ENCODE data around the gene DNAH8.
"Not testable (repeated sequence)": the region's sequence is repeated elsewhere in the genome, so short reads cannot be mapped to it uniquely, and the experiment has no call there.

DNAH8 gene

DNA sequence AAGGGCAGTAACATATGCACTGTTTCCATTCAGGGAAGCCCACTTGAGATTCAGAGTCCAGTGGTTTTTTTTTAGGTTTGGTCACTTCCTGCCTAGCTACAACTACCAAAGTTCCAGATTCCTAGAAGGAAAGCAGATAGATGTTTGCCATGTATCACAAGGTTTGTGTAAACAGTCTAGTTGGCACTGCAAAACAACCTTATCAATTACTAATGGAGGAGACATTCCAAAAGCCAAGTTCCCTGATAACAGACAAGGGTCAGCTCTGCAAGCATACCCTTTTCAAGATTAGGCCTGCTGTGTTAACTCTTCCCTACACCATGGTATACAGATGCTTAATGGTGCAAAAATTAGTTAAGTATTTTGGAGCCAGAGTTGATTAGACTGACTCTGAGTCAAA is 192.2 kb downstream of the DNAH8 start:
- ChIA-PET POLR2A (no interaction called here), CTCF (no interaction called here)
- TF ChIP-seq, protein P1, sequence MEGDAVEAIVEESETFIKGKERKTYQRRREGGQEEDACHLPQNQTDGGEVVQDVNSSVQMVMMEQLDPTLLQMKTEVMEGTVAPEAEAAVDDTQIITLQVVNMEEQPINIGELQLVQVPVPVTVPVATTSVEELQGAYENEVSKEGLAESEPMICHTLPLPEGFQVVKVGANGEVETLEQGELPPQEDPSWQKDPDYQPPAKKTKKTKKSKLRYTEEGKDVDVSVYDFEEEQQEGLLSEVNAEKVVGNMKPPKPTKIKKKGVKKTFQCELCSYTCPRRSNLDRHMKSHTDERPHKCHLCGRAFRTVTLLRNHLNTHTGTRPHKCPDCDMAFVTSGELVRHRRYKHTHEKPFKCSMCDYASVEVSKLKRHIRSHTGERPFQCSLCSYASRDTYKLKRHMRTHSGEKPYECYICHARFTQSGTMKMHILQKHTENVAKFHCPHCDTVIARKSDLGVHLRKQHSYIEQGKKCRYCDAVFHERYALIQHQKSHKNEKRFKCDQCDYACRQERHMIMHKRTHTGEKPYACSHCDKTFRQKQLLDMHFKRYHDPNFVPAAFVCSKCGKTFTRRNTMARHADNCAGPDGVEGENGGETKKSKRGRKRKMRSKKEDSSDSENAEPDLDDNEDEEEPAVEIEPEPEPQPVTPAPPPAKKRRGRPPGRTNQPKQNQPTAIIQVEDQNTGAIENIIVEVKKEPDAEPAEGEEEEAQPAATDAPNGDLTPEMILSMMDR (IDR thresholded peaks at IDR 0.05; ENCODE audit: insufficient read depth, low read length, missing control alignments) = no peak
- no peak overlapping the region for H3K4me3 ChIP-seq (ENCODE audit: low read depth, low read length)
- DNase-seq (ENCODE audit: low read depth, low spot score) = no peak

GRCh38 chr6:38909015-38909730 is 194.1 kb downstream of the DNAH8 start:
- ChIA-PET POLR2A (no interaction called here), CTCF (no interaction called here)
- TF ChIP-seq, protein P1 (IDR thresholded peaks at IDR 0.05; ENCODE audit: insufficient read depth, low read length, missing control alignments) = no peak
- DNase-seq (ENCODE audit: low read depth, low spot score) = no peak
- H3K4me3 ChIP-seq (ENCODE audit: low read depth, low read length) = no peak overlapping the region

- POLR2A ChIA-PET = no interaction called here
- TF ChIP-seq, protein P1 (IDR thresholded peaks at IDR 0.05; ENCODE audit: insufficient read depth, low read length, missing control alignments) = no peak
- CTCF ChIA-PET = no interaction called here
Observed at GRCh38 chr6:38910207-38910606, 195.1 kb downstream of the DNAH8 start.

DNA sequence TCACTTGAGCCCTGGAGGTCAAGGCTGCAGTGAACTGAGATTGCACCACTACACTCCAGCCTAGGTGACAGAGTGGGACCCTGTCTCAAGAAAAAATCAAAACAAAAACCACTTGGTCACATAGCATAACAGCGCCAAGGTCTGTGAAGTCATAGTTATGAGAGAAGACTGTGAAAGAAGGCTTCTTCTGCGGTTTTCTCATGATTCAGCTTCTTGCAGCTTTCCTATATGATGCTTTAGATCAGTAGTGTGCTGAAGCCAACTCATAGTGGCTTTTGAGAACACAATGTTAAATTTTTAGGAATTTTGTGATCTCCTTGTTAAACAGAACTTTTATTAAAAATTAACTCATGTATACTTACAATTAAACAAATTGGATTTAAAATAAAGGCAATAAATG is 197.3 kb downstream of the DNAH8 start:
- H3K4me3 ChIP-seq (ENCODE audit: low read depth, low read length) = no peak overlapping the region
- TF ChIP-seq, protein P1 (IDR thresholded peaks at IDR 0.05; ENCODE audit: insufficient read depth, low read length, missing control alignments) = no peak
- CTCF ChIA-PET = no interaction called here
- POLR2A ChIA-PET = no interaction called here
- DNase-seq (ENCODE audit: low read depth, low spot score) = no peak

More at GRCh38 chr6:38910207-38910606, 195.1 kb downstream of the DNAH8 start:
- DNase-seq (ENCODE audit: low read depth, low spot score) = no peak
- no peak overlapping the region for H3K4me3 ChIP-seq (ENCODE audit: low read depth, low read length)

DNA sequence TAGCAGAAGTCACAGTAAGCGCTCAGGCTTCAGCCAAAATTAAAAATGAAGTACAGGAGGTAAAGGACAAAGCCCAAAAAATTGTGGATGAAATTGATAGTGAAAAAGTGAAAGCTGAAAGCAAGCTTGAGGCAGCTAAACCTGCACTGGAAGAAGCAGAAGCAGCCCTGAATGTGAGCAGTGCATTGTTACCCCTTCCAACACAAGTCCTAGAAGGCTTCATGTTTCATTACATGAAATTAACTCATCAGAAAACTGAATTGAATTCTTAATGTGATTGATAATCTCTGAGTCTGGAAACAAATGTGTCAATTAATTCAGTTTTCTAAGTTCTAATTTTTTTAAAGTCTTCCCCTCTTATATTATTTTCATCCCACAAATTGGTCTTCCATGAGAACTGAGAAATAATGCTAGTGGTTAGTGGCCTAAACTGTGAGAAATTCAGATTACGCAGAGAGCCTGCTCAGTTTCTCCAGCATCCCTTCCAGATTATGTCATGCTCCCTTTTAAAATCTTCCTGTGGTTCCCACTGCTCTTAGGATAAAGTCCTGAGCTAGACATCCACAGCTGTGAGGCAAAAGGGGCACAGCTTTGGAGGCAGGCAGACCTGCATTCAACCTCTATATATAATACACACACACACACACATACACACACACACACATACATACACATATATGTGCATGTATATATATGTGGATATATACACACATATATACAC is 200.3 kb downstream of the DNAH8 start:
- POLR2A ChIA-PET = no interaction called here
- CTCF ChIA-PET = no interaction called here
- DNase-seq (ENCODE audit: low read depth, low spot score) = no peak
- TF ChIP-seq, protein P1 (IDR thresholded peaks at IDR 0.05; ENCODE audit: insufficient read depth, low read length, missing control alignments) = no peak
- H3K4me3 ChIP-seq (ENCODE audit: low read depth, low read length) = no peak overlapping the region

GRCh38 chr6:38921540-38921939 is 206.4 kb downstream of the DNAH8 start:
- POLR2A ChIA-PET = not testable (repeated sequence)

More at GRCh38 chr6:38921540-38921939, 206.4 kb downstream of the DNAH8 start:
- CTCF ChIA-PET; H3K4me3 ChIP-seq (ENCODE audit: low read depth, low read length); DNase-seq (ENCODE audit: low read depth, low spot score): not testable (repeated sequence)

All from AG04449 (cell line).